Myocyte (in vitro differentiated cells): ENCODE results near the gene CAMK2G. TPM values are rescaled to one million over a fixed set of nuclear protein-coding genes. Genes with fewer than 3 reads are reported as not detected.
A peak's percentile ranks its signal among the peaks of the same experiment; 100 is the strongest.
"Not testable (repeated sequence)": the region's sequence is repeated elsewhere in the genome, so short reads cannot be mapped to it uniquely, and the experiment has no call there.

Experiments
- DNase-seq: peaks from one replicate; pipeline ENCODE4 v3.0.0-alpha.2; 2012; ENCODE audit warnings: low read depth
- total RNA-seq: library from RNA; depleted of rRNA; stranded (reverse); fragments of >200 nt; gene quantifications from 2 replicates; pipeline ENCODE4 v1.2.3, GENCODE V29; 2014

Gene CAMK2G
- total RNA-seq, 1 donor from 2014 or later, result 32.8 TPM

DNA sequence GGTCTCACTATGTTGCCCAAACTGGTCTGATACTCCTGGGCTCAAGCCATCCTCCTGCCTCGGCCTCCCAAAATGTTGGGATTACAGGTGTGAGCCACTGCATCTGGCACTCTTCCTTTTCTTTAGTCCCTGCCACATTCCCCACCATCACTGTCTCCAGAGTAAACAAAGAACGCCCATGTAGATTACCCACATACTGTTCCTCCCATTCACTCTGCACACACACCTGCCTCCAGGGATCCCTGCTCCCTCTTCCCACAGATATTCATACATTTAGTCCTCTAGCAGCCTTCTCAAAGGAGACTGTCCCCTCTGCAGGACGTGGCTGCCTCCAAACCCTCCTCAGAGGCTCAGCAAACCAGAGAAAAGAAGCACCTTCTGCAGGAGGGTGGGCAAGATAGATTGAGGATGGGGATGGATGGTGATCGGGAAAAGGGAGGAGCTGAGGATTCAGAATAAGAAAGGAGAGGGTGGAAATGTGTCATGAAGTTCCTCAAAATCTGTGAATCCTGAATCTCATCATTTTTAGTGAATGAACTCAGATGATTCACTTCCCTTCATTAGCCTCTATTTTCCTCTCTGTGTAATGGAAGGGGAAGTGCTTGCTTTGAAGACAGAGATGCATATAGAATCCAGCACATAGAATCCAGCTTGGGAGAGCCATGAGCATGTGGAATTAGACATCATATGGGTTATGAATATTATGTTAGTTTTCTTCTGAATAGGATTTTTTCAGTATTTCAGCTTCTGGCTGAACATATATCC, 31.1 kb upstream of the CAMK2G start:
- no peak for DNase-seq

DNA sequence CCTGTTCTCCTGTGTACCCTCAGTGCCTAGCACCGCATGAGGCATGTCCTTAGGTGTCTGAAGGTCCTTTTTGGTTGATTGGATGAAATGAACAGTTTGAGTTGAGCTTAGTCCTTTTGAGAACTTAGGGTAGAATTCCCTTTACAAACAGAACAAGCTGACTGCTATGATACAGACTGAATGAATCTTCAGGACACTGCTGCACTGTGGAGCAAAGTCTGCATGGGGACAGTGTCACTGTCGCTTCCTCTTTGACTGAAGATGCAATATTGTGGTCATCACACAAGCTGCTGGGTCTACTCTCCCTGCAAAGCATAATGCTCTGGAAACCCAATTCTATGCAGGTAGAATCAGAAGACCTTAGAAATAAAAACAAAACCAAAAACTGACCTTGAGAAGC, 28.0 kb upstream of the CAMK2G start:
- no peak for DNase-seq

DNA sequence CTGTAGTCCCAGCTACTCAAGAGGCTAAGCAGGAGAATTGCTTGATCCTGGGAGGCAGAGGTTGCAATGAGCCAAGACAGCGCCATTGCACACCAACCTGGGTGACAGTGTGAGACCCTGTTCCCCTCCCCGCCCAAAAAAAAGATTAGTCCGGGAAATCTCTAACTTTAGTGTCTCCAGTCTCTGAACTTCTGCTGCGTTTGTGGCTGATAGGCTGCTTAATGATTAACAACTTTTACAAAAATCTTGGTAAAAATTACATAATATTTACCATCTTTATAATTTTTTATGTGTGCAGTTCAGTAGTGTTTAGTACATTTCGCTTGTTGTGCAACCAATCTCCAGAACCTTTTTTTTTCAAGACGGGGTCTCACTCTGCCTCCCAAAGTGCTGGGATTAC, 26.9 kb upstream of the CAMK2G start:
- DNase-seq, result no peak

DNA sequence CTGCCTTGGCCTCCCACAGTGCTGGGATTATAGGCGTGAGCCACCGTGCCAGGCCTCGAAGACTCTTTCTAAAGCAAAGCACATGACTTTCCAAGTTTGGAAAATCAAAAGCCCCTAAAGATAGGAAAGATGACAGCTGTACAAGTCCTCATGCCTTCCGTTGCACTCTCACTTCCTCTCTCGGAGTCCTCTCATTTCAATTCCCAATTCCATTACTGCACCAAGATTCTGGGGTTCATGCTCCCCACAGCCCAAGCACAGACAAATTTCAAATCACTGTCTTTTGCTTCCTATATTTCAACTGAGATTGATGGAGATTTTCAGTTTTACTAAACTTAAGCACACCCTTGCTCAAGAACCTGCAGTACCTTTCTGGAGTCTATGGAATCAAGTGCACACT, 25.7 kb upstream of the CAMK2G start:
- peak; percentile 46 for DNase-seq

DNA sequence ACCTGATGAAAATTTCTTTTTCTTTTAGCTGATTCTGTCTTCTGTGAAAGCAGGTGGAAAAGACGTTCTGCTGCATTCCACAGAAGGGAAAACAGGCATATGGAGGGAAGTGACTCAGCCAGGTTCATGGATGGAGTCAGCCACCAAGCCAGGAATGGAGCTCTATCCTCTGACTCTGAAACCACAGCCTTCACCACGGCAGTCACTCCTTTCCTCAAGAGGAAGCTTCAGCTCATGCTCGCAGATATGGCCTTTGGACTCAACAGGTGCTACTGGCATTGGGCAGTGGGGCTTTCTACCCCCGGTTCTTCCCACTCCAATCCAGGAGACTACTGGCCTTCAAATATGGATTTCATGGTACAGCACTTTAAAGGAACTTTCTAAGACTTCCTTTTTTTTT, 25.1 kb upstream of the CAMK2G start:
- peak; percentile 93 for DNase-seq

DNA sequence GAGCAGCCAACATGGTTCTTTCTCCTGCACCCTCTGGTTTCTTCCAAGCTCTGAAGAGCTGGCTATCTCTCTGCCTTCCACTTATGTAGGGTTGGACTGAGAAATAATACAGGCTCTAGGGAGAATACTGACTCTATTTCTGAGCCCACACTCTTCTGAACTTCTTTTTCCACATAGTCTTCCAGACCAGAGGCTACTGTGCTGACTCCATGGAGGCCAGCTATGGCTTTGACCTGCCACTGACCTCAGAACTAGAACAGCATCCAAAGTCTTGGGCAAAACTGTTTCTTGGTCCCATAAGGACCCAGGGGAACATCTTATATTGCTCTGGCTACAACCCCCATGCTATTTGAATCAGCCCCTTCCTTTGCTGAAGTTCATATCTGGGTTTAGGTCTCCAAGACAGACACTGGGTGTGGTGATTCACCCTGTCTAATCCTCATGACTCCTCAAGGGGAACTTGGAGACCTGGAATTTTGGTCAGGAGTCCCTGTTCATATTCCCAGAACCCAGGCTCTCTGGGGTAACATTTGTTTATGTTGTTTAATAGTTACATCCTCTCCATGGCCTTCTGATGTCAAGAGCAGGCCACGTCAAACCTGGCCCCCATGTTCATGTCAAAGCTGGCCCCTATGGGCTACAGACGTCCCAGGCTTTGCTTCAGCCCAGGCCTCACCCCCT, 24.5 kb upstream of the CAMK2G start:
- DNase-seq, result peak; percentile 42

DNA sequence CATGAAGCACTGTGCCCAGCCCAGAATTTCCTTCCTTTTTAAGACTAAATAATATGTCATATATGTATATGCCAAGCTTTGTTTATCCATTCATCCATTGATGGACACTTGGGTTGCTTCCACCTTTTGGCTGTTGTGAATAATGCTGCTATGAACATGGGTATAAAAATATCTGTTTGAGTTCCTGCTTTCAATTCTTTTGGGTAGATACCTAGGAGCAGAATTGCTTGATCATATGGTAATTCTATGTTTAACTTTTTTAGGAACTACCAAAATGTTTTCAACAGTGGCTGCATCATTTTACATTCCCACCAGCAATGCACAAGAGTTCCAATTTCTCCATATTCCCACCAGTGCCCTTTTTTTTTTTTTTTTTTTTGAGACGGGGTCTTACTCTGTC, 23.3 kb upstream of the CAMK2G start:
- no peak for DNase-seq

DNA sequence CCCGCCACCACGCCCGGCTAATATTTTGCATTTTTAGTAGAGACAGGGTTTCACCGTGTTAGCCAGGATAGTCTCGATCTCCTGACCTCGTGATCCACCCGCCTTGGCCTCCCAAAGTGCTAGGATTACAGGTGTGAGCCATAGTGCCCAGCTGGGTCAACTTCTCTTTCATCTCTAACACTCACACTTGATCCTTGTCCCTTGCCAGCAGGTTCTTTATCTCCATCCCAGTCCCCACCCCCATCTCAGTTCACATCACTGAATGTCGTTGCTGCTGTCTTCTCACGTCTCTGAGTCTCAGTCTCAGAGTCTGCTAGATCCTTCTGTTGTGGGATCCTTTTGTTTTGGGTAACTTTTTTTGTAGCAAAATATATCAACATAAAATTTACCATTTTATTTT, 21.0 kb upstream of the CAMK2G start:
- DNase-seq, result not testable (repeated sequence)

DNA sequence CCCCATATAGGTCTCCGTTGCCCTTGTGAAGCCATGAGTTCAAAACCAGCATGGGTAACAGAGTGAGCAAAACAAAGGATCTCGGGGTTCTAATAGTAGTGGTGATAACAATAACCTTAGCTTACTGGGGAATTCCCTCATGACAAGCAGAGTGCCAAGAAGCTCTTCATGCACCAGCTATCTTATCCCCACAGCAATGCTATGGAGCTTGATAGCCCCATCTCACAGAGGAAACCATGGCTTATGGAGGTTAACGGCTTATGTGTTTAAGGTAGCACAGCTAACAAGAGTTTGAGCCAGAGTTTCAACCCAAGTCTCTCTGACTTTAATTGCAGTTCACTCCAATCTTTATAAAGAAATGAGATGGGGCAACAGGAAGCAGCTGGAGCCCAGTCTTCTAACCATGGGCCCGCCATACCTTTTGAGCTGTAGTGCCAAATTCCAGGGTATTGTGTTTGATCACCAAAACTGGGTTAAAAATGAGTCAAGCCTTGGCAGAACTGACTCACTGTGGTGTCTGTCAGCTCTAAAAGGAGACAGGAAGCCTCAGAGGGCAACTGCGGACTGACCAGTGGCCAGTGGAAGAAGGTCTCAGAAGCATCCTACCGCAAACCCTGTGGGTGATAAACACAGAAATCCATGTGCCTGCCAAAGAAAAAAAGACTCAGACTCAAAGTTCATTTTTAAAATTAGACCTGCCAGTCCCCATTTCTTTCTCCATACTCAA, 20.1 kb upstream of the CAMK2G start:
- DNase-seq, result peak; percentile 97

DNA sequence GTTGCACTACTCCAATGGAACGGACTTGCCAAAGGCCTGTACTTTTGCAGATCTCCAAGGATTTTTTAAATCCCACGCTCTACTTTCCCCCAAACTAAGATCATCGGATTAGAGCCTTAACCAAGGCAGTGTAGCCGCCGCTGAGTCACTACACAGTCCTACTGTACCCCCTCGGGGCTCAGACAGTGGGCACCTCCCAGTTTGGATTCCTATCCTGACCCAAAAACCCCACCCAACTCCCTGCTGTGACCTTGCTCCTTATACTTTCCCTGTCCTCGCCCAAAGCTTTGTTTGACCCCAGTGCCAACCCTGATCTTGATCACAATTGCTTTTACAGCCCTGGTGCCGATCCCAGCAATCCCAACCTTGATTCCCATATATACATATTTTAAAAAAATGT, 19.1 kb upstream of the CAMK2G start:
- DNase-seq, result no peak

DNA sequence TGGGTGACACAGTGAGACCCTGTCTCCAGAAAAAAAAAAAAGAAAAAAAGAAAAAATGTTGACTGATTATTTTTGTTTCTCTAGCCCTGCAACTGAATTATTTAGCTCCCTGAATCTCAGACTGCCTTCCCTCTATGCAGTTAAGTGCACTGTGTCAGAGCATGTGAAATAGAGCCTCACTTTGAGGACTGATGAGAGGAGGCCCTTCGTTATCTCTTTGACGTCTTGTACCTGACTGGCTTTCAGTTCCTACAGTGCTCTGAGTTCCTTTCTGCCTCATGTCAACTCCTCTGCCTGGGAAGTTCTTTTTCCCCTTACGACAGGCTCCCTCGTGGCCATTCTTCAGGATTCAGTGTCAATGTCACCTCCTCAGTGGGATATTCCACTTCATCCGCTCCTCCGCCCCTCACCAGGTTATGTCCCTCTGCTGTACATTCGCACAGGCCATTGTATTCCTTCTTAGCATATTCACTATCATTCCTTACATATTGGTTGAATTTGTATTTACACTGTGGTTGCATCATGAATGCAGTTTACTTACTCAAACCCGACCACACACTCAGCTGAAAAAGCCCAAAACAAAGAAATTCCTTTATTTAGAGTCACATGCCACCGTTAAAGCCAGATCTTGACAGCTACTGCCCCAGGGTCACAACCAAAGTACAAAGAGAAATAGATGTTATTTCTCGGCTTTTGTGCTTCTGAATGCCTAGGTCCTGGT, 18.1 kb upstream of the CAMK2G start:
- DNase-seq, result no peak

DNA sequence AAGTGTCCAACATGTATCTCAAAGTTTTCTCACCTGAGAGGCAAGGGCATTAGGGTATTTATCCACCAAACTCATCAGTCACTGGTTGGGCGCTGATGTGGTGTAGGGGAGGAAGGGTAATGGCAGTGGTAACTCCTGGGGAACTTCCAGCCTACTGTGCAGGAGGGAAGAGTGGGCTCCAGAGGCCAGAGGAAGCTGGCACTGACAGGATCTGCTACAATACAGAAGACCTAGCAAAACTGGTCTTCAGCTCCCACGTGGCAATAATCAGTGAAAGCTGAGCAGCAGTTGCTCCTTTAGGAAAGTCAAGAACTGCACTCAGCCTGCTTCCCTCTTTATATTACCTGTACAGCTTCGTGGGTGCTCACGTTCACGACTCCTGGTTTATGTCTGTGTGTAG, 17.2 kb upstream of the CAMK2G start:
- no peak for DNase-seq

DNA sequence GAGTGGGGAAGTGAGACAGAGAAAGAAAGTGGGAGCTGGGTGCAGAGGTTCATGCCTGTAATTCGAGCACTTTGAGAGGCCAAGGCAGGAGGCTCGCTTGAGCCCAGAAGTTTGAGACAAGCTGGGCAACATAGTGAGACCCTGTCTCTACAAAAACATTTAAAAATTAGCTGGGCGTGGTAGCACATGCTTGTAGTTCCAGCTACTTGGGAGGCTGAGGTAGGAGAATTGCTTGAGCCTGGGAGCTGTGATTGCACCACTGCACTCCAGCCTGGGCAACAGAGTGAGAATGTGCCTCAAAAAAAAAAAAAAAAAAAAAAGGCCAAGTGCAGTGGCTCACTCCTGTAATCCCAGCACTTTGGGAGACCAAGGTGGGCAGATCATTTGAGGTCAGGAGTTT, 16.5 kb upstream of the CAMK2G start:
- DNase-seq, result not testable (repeated sequence)

DNA sequence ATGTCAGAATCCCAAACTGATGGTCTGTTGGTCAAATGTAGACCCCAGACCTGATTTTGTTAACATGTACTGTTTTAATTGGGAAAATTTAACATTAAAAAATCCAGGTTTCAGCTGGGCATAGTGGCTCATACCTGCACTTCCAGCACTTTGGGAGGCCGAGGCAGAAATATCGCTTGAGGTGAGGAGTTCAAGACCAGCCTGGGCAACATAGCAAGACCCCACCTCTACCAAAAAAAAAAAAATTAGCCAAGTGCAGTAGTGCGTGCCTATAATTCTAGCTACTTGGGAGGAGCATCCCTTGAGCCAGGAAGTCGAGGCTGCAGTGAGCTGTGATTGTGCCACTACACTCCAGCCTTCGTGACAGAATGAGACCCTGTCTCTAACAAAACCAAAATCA, 15.9 kb upstream of the CAMK2G start:
- no peak for DNase-seq

DNA sequence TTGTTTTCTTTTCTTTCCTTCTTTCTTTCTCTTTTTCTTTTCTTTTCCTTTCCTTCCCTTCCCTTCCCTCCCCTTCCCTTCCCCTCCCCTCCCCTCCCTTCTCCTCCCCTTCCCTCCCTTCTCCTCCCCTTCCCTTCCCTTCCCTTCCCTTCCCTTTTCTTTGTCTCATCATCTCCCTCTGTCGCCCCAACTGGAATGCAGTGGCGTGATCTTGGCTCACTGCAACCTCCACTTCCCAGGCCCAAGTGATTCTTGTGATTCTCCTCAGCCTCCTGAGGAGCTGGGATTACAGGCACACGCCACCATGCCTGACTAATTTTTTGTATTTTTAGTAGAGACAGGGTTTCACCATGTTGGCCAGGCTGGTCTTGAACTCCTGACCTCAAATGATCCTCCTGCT, 15.1 kb upstream of the CAMK2G start:
- peak; percentile 83 for DNase-seq

DNA sequence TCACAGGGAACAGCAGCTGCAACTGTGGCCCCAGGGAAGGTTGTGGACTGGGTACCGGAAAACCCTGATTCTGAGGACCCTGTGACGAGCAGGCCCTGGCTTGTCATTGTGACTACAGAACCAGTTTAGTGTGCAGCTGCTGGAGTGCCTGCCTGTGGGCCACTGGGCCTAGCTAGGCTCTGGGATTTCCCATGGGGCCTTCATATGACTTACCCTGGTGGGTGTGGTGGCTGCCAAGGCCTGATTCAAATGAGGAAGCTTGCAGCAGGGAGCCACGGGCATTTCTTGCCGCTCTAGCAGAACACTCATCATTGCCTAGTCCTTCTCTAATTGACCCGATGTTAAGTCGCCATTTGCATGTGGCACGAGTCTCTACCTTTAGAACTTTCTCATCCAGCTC, 14.7 kb upstream of the CAMK2G start:
- DNase-seq, result peak; percentile 99

DNA sequence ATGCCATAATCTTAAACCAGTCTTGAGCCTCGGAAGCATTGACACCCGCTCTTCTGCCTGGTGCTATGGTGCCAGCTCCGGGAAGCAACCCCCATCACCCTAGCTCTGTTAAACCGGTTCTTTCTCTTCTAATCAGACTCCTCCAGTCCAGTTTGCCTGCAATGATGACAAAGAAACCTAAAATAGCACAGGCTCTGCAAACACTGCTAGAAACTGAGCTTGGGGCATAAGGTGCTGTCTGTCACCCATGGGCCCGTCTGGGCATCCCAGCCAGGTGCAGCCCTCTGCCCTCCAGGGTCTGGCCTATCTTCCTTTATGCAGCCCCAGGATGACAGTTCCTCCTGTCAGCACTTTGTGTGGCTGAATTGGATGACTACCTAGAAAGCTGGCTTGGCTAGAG, 14.2 kb upstream of the CAMK2G start:
- peak; percentile 96 for DNase-seq

DNA sequence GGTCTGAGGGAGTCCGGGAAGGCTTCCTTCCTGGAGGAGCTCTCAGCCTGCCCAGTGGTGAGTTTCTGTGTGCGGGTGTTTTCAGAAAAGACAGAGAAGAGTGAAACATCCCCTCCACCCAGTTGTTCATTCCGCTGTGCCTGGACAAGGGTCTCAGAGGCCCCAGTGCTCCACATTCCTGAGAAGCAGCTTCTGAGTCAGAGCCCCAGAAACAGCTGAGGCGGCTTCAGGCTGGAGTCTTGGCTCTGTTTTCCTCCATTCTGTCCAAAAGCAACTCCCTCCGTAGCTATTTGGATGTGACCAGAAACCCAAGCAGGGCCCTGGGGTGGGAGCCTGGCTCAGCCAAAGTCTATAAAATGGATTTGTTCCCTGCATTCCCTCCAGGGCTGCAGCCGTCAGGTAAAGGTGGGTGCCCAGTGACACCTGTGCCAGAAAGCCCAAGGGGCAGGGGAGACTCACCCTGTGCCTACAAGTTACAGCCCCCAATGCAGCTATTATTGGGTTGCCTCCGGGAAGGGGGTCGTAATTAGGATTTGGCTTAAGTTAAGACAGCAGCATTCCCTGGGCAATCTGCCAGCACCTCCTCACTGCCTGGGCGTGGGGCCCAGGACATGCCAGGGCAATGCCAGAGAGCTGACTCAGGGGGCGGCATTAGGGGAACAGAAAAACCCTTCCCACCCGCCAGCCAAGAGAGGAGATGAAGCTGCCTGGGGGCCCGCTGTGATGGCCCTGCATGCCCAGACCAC, 13.1 kb upstream of the CAMK2G start:
- peak; percentile 99 for DNase-seq

DNA sequence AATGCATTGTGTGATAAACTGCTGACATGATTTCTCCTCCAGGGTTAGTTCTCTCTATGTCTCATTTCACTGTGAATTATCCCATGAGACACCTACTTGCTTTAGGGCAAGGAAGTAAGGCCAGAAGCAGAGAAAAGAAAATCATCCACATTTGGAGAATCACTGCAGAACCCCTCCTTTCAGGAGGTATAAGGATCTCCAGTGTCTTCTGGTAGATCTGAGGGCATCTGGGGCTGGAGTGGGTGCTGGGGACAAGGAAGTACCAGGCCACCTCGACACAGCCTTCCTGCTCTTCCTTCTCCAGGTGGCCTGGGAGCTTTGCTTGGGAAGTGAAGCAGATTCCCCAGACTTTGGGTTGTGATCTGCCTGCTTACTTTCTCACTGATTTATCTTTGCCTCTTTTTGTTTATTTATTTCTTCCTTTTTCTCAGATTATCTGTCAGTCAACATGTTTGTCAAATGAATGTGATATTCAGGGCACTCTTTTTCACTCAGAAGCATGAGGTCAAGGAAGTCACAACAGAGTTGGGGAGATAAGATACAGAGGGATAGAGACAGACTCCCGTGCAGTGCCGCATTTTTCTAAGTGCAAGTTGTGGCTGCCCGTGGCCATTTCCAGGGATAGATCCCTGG, 12.4 kb upstream of the CAMK2G start:
- DNase-seq, result no peak

DNA sequence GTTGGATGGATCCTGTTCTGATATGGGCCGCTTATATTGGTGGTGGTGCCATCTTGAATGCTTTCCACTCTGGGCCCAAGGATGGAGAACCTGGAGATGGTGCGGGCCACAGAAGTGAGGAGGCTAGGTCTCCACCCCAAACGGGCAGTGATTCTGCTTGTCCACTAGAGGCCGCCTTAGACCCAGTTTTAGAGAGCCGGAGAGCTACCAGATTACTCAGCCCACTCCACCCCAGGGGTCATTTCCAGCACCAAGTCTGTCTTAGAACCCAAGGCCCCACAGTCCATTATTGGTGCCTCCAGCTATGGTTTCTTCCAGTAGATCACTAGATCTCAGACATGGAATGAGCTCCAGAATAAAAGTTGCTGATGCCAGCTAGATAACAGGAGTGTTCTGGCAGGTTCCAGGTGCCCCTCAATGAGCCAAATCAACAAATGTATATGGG, 11.8 kb upstream of the CAMK2G start:
- DNase-seq, result peak; percentile 88
